NB4 (cell line): ENCODE data around the gene CDK8.

Source experiments
- CTCF ChIP-seq: IDR thresholded peaks from one replicate; pipeline ENCODE4 v1.5.1; 2012; ENCODE audit warnings: low read depth, low read length
- MAX ChIP-seq: IDR thresholded peaks from 2 replicates; pipeline ENCODE4 v1.6.1; 2011; ENCODE audit warnings: low read depth, low read length
- MYC ChIP-seq: IDR thresholded peaks from 2 replicates; pipeline ENCODE4 v1.6.1; 2011; ENCODE audit warnings: low read depth, low read length
- POLR2A ChIP-seq: IDR thresholded peaks from 2 replicates; pipeline ENCODE4 v1.6.1; 2011; ENCODE audit warnings: mild to moderate bottlenecking; ENCODE audit not compliant: insufficient read length; ENCODE audit errors: extremely low read depth

- no peak for TF ChIP-seq CTCF
- no peak for TF ChIP-seq POLR2A
- TF ChIP-seq MAX: no peak
- no peak for TF ChIP-seq MYC
Measured at GRCh38 chr13:26254583-26255111, 718 bp downstream of the CDK8 start.
